Activated CD4-positive, alpha-beta memory T cell treated with anti-CD3 and anti-CD28 coated beads for 36 hours (primary cell): ENCODE measurements around the gene PRCD. TPM values are rescaled to one million over a fixed set of nuclear protein-coding genes. Genes with fewer than 3 reads are reported as not detected.
A peak's percentile ranks its signal among the peaks of the same experiment; 100 is the strongest.
"Not testable (repeated sequence)": the region's sequence is repeated elsewhere in the genome, so short reads cannot be mapped to it uniquely, and the experiment has no call there.

Source experiments
- CTCF ChIA-PET: fragments of 350-600 bp; sonication (Branson Sonifier 250); formaldehyde crosslinking; loops from one replicate; lab custom pipeline; 2021; ENCODE audit warnings: antibody characterized with exemption, inconsistent platforms; lab: Charles Lee
- POLR2A ChIA-PET: fragments of 350-600 bp; sonication (Branson Sonifier 250); formaldehyde crosslinking; loops from one replicate; lab custom pipeline; 2021; ENCODE audit warnings: antibody characterized with exemption; lab: Charles Lee
- DNase-seq: peaks from one replicate; pipeline ENCODE4 v3.0.0-alpha.2; 2020
- H3K27ac Mint-ChIP-seq: one replicate; pipeline ENCODE4 v1.8.0; 2021; ENCODE audit warnings: mixed read lengths
- H3K27me3 Mint-ChIP-seq: one replicate; pipeline ENCODE4 v1.8.0; 2021; ENCODE audit warnings: mixed read lengths
- H3K36me3 Mint-ChIP-seq: one replicate; pipeline ENCODE4 v1.8.0; 2021; ENCODE audit warnings: mixed read lengths
- H3K4me1 Mint-ChIP-seq: one replicate; pipeline ENCODE4 v1.8.0; 2021; ENCODE audit warnings: low read depth, mixed read lengths
- H3K4me3 Mint-ChIP-seq: one replicate; pipeline ENCODE4 v1.8.0; 2021; ENCODE audit warnings: mild to moderate bottlenecking, mixed read lengths
- H3K9me3 Mint-ChIP-seq: one replicate; pipeline ENCODE4 v1.8.0; 2021; ENCODE audit warnings: mixed read lengths
- intact Hi-C: fragments of 100-400 bp; cut with micrococcal nuclease; formaldehyde crosslinking; loops from one replicate; pipeline ENCODE4 v1.15.1; 2023
- total RNA-seq, 2 experiments: library from RNA; stranded (reverse); gene quantifications; one replicate each; pipeline ENCODE4 v1.2.3, GENCODE V29; 2021

The PRCD gene
- total RNA-seq, 2 experiments from 2014 or later: not detected

- Mint-ChIP-seq H3K36me3 (peaks cover 71% of the 10 kb centered on the region), H3K9me3 (no peaks in the 10 kb centered on the region), H3K27me3 (no peaks in the 10 kb centered on the region), H3K4me3 (peak overlapping the region; percentile 70), H3K4me1 (peaks cover 66% of the 10 kb centered on the region), H3K27ac (peak overlapping the region; percentile 70)
- POLR2A ChIA-PET: interaction anchor here (0.6 to 1.0 kb wide), 2 partner anchors 25 to 46 kb away, joined by 3 read pairs; partner anchors contain the start of gene ST6GALNAC2
- intact Hi-C loops: no loop called here
- no peak for DNase-seq
- CTCF ChIA-PET: interaction anchor here (0.7 to 7.8 kb wide), 6 partner anchors 11 to 167 kb away, joined by 3 to 74 read pairs (median 4); no protein-coding TSS in a partner anchor
These were observed 21.0 kb downstream of the PRCD start for GRCh38 chr17:76560877-76561221.

- CTCF ChIA-PET: interaction anchor here (0.7 to 1.4 kb wide), 3 partner anchors 10 to 63 kb away, joined by 3 to 8 read pairs (median 3); no protein-coding TSS in a partner anchor
- POLR2A ChIA-PET: interaction anchor here (1.0 kb wide), 1 partner anchor 46 kb away, joined by 3 read pairs; no protein-coding TSS in a partner anchor
- peak overlapping the region; percentile 70 for H3K4me3 Mint-ChIP-seq
- intact Hi-C loops: no loop called here
- no peaks in the 10 kb centered on the region for H3K9me3 Mint-ChIP-seq
- DNase-seq: no peak
- H3K36me3 Mint-ChIP-seq: peaks cover 76% of the 10 kb centered on the region
- H3K27me3 Mint-ChIP-seq: no peaks in the 10 kb centered on the region
- peak overlapping the region; percentile 70 for H3K27ac Mint-ChIP-seq
- H3K4me1 Mint-ChIP-seq: peaks cover 70% of the 10 kb centered on the region
These were observed 21.5 kb downstream of the PRCD start for GRCh38 chr17:76561332-76561731.

- Mint-ChIP-seq H3K27ac (peak overlapping the region; percentile 70), H3K4me3 (peak overlapping the region; percentile 23), H3K27me3 (no peaks in the 10 kb centered on the region), H3K4me1 (peaks cover 66% of the 10 kb centered on the region), H3K9me3 (no peaks in the 10 kb centered on the region), H3K36me3 (peaks cover 78% of the 10 kb centered on the region)
- ChIA-PET POLR2A (interaction anchor here (1.0 kb wide), 1 partner anchor 47 kb away, joined by 3 read pairs; no protein-coding TSS in a partner anchor), CTCF (interaction anchor here (1.2 to 1.4 kb wide), 2 partner anchors 9 to 62 kb away, joined by 3 to 8 read pairs; no protein-coding TSS in a partner anchor)
- no peak for DNase-seq
- intact Hi-C loops: no loop called here
These were observed 22.0 kb downstream of the PRCD start for GRCh38 chr17:76561799-76562268.

GRCh38 chr17:76562734-76563148, 22.9 kb downstream of the PRCD start:
- no peaks in the 10 kb centered on the region for H3K27me3 Mint-ChIP-seq
- POLR2A ChIA-PET: no interaction called here
- CTCF ChIA-PET: interaction anchor here (0.6 to 1.4 kb wide), 3 partner anchors 8 to 61 kb away, joined by 3 to 8 read pairs (median 3); no protein-coding TSS in a partner anchor
- intact Hi-C loops: no loop called here
- H3K36me3 Mint-ChIP-seq: peaks cover 76% of the 10 kb centered on the region
- no peaks in the 10 kb centered on the region for H3K9me3 Mint-ChIP-seq
- H3K4me3 Mint-ChIP-seq: peak overlapping the region; percentile 55
- H3K4me1 Mint-ChIP-seq: peaks cover 63% of the 10 kb centered on the region
- DNase-seq: peak; percentile 66
- peak overlapping the region; percentile 65 for H3K27ac Mint-ChIP-seq

- H3K27me3 Mint-ChIP-seq, H3K4me3 Mint-ChIP-seq, H3K9me3 Mint-ChIP-seq, DNase-seq, intact Hi-C loops: not testable (repeated sequence)
- ChIA-PET CTCF (interaction anchor here (0.6 kb wide), 1 partner anchor 20 kb away, joined by 3 read pairs; no protein-coding TSS in a partner anchor), POLR2A (interaction anchor here (0.7 kb wide), 1 partner anchor 1777 kb away, joined by 4 read pairs; no protein-coding TSS in a partner anchor)
- Mint-ChIP-seq H3K36me3 (peaks cover 73% of the 10 kb centered on the region), H3K4me1 (peaks cover 67% of the 10 kb centered on the region), H3K27ac (peak overlapping the region; percentile 69)
These were observed 23.5 kb downstream of the PRCD start for GRCh38 chr17:76563359-76563758.

- H3K27ac Mint-ChIP-seq, intact Hi-C loops, H3K9me3 Mint-ChIP-seq, H3K4me3 Mint-ChIP-seq, H3K27me3 Mint-ChIP-seq: not testable (repeated sequence)
- peak; percentile 43 for DNase-seq
- Mint-ChIP-seq H3K4me1 (peaks cover 54% of the 10 kb centered on the region), H3K36me3 (peaks cover 58% of the 10 kb centered on the region)
- ChIA-PET POLR2A (interaction anchor here (2.4 kb wide), 1 partner anchor 7 kb away, joined by 18 read pairs; no protein-coding TSS in a partner anchor), CTCF (interaction anchor here (3.6 kb wide), 1 partner anchor 58 kb away, joined by 22 read pairs; no protein-coding TSS in a partner anchor)
These were observed 25.3 kb downstream of the PRCD start for GRCh38 chr17:76564991-76565727.

GRCh38 chr17:76565728-76566612, 26.1 kb downstream of the PRCD start:
- H3K27me3 Mint-ChIP-seq: no peaks in the 10 kb centered on the region
- DNase-seq: no peak
- H3K4me1 Mint-ChIP-seq: peaks cover 46% of the 10 kb centered on the region
- no peak overlapping the region for H3K27ac Mint-ChIP-seq
- ChIA-PET CTCF (interaction anchor here (0.7 to 3.6 kb wide), 3 partner anchors 8 to 108 kb away, joined by 3 to 22 read pairs (median 15); no protein-coding TSS in a partner anchor), POLR2A (interaction anchor here (0.6 to 2.4 kb wide), 3 partner anchors 8 to 251 kb away, joined by 3 to 18 read pairs (median 6); no protein-coding TSS in a partner anchor)
- H3K9me3 Mint-ChIP-seq: no peaks in the 10 kb centered on the region
- H3K4me3 Mint-ChIP-seq: no peak overlapping the region
- peaks cover 50% of the 10 kb centered on the region for H3K36me3 Mint-ChIP-seq
- intact Hi-C loops: no loop called here

GRCh38 chr17:76566613-76566943, 26.7 kb downstream of the PRCD start:
- intact Hi-C loops: no loop called here
- H3K4me1 Mint-ChIP-seq: peaks cover 40% of the 10 kb centered on the region
- CTCF ChIA-PET: interaction anchor here (0.7 to 3.6 kb wide), 3 partner anchors 9 to 107 kb away, joined by 3 to 22 read pairs (median 15); no protein-coding TSS in a partner anchor
- no peak overlapping the region for H3K4me3 Mint-ChIP-seq
- H3K27me3 Mint-ChIP-seq: no peaks in the 10 kb centered on the region
- POLR2A ChIA-PET: interaction anchor here (0.6 to 2.4 kb wide), 4 partner anchors 9 to 250 kb away, joined by 3 to 18 read pairs (median 4); no protein-coding TSS in a partner anchor
- H3K36me3 Mint-ChIP-seq: peaks cover 44% of the 10 kb centered on the region
- DNase-seq: no peak
- H3K27ac Mint-ChIP-seq: no peak overlapping the region
- no peaks in the 10 kb centered on the region for H3K9me3 Mint-ChIP-seq

- no peak overlapping the region for H3K4me3 Mint-ChIP-seq
- H3K4me1 Mint-ChIP-seq: peaks cover 35% of the 10 kb centered on the region
- no peaks in the 10 kb centered on the region for H3K9me3 Mint-ChIP-seq
- intact Hi-C loops: no loop called here
- ChIA-PET POLR2A (interaction anchor here (0.5 to 2.4 kb wide), 5 partner anchors 8 to 250 kb away, joined by 3 to 18 read pairs (median 6); no protein-coding TSS in a partner anchor), CTCF (interaction anchor here (2.5 to 3.6 kb wide), 2 partner anchors 9 to 57 kb away, joined by 15 to 22 read pairs; no protein-coding TSS in a partner anchor)
- H3K36me3 Mint-ChIP-seq: peaks cover 40% of the 10 kb centered on the region
- no peaks in the 10 kb centered on the region for H3K27me3 Mint-ChIP-seq
- no peak overlapping the region for H3K27ac Mint-ChIP-seq
- DNase-seq: no peak
These were observed 27.2 kb downstream of the PRCD start for GRCh38 chr17:76566988-76567431.

GRCh38 chr17:76567634-76568432, 28.0 kb downstream of the PRCD start:
- DNase-seq: no peak
- ChIA-PET POLR2A (interaction anchor here (0.5 to 2.4 kb wide), 5 partner anchors 9 to 574 kb away, joined by 3 to 18 read pairs (median 3); no protein-coding TSS in a partner anchor), CTCF (interaction anchor here (1.1 to 3.6 kb wide), 4 partner anchors 10 to 114 kb away, joined by 3 to 22 read pairs (median 10); no protein-coding TSS in a partner anchor)
- H3K27ac Mint-ChIP-seq: no peak overlapping the region
- no peak overlapping the region for H3K4me3 Mint-ChIP-seq
- H3K36me3 Mint-ChIP-seq: peaks cover 36% of the 10 kb centered on the region
- intact Hi-C loops: no loop called here
- H3K4me1 Mint-ChIP-seq: peaks cover 29% of the 10 kb centered on the region
- no peaks in the 10 kb centered on the region for H3K27me3 Mint-ChIP-seq
- no peaks in the 10 kb centered on the region for H3K9me3 Mint-ChIP-seq
